Cardiac muscle cell (in vitro differentiated cells and primary cell): ENCODE data around the gene BDP1. TPM values are rescaled to one million over a fixed set of nuclear protein-coding genes. Genes with fewer than 3 reads are reported as not detected.
A peak's percentile ranks its signal among the peaks of the same experiment; 100 is the strongest.
"Not testable (repeated sequence)": the region's sequence is repeated elsewhere in the genome, so short reads cannot be mapped to it uniquely, and the experiment has no call there.

Experiments
- DNase-seq, 2 donors: peaks; one replicate each; pipeline versions ENCODE4 v3.0.0 to v3.0.0-alpha.2; 2010 to 2017; ENCODE audit warnings: low read depth in 1 of 2, low spot score in 1 of 2
- H3K27ac ChIP-seq: fragments of 200-600 bp; sonication (generic); 2 replicates; pipeline ENCODE4 v1.5.1; 2016
- H3K27me3 ChIP-seq: fragments of 200-600 bp; sonication (generic); 2 replicates; pipeline ENCODE4 v1.6.0; 2016; ENCODE audit warnings: control low read depth
- H3K36me3 ChIP-seq: fragments of 200-600 bp; sonication (generic); 2 replicates; pipeline ENCODE4 v1.5.1; 2016; ENCODE audit warnings: control low read depth
- H3K4me1 ChIP-seq: fragments of 200-600 bp; sonication (generic); 2 replicates; pipeline ENCODE4 v1.8.1; 2017; ENCODE audit warnings: low read depth, mild to moderate bottlenecking, mixed run types
- H3K4me3 ChIP-seq: fragments of 200-600 bp; sonication (generic); 2 replicates; pipeline ENCODE4 v1.5.1; 2016; ENCODE audit warnings: mild to moderate bottlenecking
- H3K9me3 ChIP-seq: fragments of 200-600 bp; sonication (generic); 2 replicates; pipeline ENCODE4 v1.5.1; 2017; ENCODE audit warnings: low read depth, mild to moderate bottlenecking, control low read depth
- CTCF ChIP-seq: IDR thresholded peaks from 2 replicates; pipeline ENCODE4 v1.5.1; 2012; ENCODE audit warnings: low read depth, mild to moderate bottlenecking, low read length
- polyA plus RNA-seq: library from polyadenylated mRNA; unstranded; fragments of >200 nt; fragmentation: Nextera tagmentation; extraction: Ambion mirVana; gene quantifications from 2 replicates; pipeline ENCODE4 v1.2.1, GENCODE V29; 2016
- total RNA-seq: library from RNA; depleted of rRNA; stranded (reverse); fragments of >200 nt; gene quantifications from 2 replicates; pipeline ENCODE4 v1.2.3, GENCODE V29; 2016

BDP1 gene
- total and polyA plus RNA-seq, 2 experiments from 2014 or later, result 18.4 to 24.5 TPM

GRCh38 chr5:71569748-71570509 is 114.5 kb downstream of the BDP1 start:
- H3K4me3 ChIP-seq, result no peak overlapping the region
- TF ChIP-seq CTCF, result no peak
- no peaks in the 10 kb centered on the region for H3K27me3 ChIP-seq
- H3K27ac ChIP-seq, result no peak overlapping the region
- DNase-seq, result no peak
- peaks cover 18% of the 10 kb centered on the region for H3K36me3 ChIP-seq
- no peaks in the 10 kb centered on the region for H3K4me1 ChIP-seq
- H3K9me3 ChIP-seq, result no peaks in the 10 kb centered on the region

- not testable (repeated sequence) for H3K36me3 ChIP-seq, H3K27me3 ChIP-seq, DNase-seq, H3K9me3 ChIP-seq, H3K27ac ChIP-seq, H3K4me3 ChIP-seq, H3K4me1 ChIP-seq
Observed at GRCh38 chr5:71571811-71572210, 116.4 kb downstream of the BDP1 start.

- Histone ChIP-seq H3K4me1 (no peaks in the 10 kb centered on the region), H3K36me3 (no peaks in the 10 kb centered on the region), H3K9me3 (no peaks in the 10 kb centered on the region), H3K4me3 (no peak overlapping the region), H3K27me3 (no peaks in the 10 kb centered on the region), H3K27ac (no peak overlapping the region)
- no peak for TF ChIP-seq CTCF
- DNase-seq, result peak in 1 of 2 donors; percentile 8
Observed at GRCh38 chr5:71573591-71573990, 118.1 kb downstream of the BDP1 start.

GRCh38 chr5:71575588-71575987 is 120.1 kb downstream of the BDP1 start:
- H3K4me3 ChIP-seq, H3K36me3 ChIP-seq, H3K27ac ChIP-seq, H3K27me3 ChIP-seq, H3K9me3 ChIP-seq, H3K4me1 ChIP-seq, DNase-seq: not testable (repeated sequence)

- H3K36me3 ChIP-seq, result no peaks in the 10 kb centered on the region
- H3K27me3 ChIP-seq, result no peaks in the 10 kb centered on the region
- H3K27ac ChIP-seq, result no peak overlapping the region
- H3K4me3 ChIP-seq, result no peak overlapping the region
- no peak for DNase-seq
- no peaks in the 10 kb centered on the region for H3K9me3 ChIP-seq
- H3K4me1 ChIP-seq, result no peaks in the 10 kb centered on the region
- TF ChIP-seq CTCF, result no peak
Observed at GRCh38 chr5:71576241-71576640, 120.8 kb downstream of the BDP1 start.

- H3K27me3 ChIP-seq, DNase-seq, H3K36me3 ChIP-seq, H3K27ac ChIP-seq, H3K4me1 ChIP-seq, H3K9me3 ChIP-seq, H3K4me3 ChIP-seq: not testable (repeated sequence)
Observed at GRCh38 chr5:71577839-71578238, 122.4 kb downstream of the BDP1 start.

- DNase-seq, result no peak
- Histone ChIP-seq H3K27me3 (no peaks in the 10 kb centered on the region), H3K4me1 (no peaks in the 10 kb centered on the region), H3K27ac (no peak overlapping the region), H3K36me3 (no peaks in the 10 kb centered on the region), H3K9me3 (no peaks in the 10 kb centered on the region), H3K4me3 (no peak overlapping the region)
- TF ChIP-seq CTCF, result no peak
Observed at GRCh38 chr5:71582945-71583584, 127.6 kb downstream of the BDP1 start.
